Measurements from ENCODE around the gene SLC30A1. TPM values are rescaled to one million over a fixed set of nuclear protein-coding genes. Genes with fewer than 3 reads are reported as not detected.

SLC30A1 gene
- polyA plus RNA-seq, 1 donor from 2014 or later: 2.5 TPM

DNA sequence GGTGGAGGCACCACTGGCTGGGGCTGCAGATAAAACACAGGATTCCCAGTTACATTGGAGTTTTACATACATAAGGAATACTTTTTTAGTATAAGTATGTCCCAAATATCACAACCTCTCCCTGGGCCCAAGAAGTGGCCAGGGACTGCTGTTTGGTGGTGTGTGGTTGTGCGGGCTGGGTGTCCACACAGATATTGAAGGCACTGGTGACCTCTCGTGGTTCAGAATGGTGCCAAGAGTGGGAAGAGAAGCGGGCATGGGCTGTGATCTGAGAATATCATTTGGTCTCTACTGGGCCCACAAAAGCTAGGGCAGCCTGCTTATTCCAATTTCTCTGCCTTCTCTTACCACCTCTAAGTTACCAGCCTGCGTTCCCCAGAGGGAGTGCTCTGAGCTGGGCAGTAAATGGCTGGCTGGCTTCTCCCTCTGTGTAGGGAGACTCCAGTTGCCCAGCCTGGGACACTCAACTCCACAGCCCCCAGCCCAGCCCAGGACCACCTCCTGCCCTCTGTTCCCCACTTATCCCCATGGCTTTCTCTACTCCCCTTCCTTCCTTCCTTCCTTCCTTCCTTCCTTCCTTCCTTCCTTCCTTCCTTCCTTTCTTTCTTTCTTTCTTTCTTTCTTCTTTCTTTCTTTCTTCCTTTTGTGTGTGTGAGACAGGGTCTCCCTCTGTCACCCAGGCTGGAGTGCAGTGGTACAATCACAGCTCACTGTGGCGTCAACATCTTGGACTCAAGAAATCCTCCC lies 44.2 kb downstream of the SLC30A1 start:
- Mint-ChIP-seq H3K27ac (no peak overlapping the region), H3K36me3 (no peaks in the 10 kb centered on the region), H3K4me3 (no peak overlapping the region), H3K27me3 (no peaks in the 10 kb centered on the region), H3K4me1 (no peaks in the 10 kb centered on the region), H3K9me3 (no peaks in the 10 kb centered on the region)

DNA sequence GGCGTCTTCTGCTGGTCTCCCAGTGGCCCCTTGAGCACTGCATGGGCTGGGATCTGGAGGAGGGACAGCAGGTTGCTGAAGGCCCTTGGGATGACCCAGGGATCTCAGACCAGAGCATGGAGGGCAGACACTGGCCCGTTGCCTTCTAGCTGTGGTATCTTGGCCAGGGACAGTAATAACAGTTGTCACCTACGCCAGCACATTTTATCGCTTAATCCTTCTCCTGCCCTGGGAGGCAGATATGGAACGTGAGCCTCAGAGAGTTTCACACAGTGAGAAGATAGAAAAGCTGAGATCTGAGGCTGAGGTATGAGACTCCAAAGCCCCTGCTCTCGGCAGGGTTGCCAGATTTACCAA lies 46.9 kb downstream of the SLC30A1 start:
- Mint-ChIP-seq H3K4me3 (no peak overlapping the region), H3K4me1 (peaks cover 3 to 12% (median 9%) of the 10 kb centered on the region in 3 donors), H3K9me3 (no peaks in the 10 kb centered on the region), H3K27ac (no peak overlapping the region), H3K36me3 (no peaks in the 10 kb centered on the region), H3K27me3 (peaks cover 2% of the 10 kb centered on the region)

DNA sequence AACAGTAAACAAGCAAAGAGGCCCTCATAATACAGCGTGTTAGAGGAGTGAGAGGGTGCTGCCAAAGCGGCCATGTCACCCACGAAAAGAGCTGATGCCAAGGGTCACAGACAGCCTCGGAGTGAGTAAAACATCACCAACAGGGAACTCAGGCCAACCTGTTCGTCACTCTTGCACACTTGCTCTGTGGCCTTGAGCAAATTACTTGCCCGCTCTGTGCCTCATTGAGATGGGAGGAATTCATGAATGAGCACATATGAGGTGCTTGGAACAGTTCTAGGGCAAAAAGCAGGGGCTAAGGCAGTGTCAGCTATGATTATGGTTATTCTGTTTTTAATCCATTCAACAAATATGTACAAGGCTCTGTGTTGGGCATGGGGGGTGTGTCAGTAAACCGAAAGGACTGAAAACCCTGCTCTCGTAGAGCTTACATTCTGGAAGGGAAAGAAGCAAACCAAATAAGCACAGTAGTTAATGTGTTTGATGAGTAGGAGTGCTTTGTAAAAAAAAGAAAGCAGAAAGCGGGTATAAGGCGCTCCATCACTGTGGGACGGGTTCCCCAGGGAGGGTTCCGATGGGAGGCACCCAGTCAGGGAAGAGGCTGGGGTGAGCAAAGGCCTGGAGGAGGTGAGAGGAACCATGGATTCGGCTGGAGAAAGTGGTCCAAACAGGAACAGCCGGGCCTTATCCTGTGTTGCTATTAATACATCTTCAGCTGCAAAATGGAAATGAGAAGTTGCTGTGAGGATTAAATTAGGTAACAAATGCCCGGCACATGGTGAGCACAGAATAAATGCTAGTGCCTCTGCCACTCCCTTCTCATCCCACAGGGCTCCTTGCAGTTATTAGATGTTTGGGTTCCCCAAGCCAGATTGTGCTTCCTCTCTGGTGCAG lies 47.5 kb downstream of the SLC30A1 start:
- H3K4me3 Mint-ChIP-seq: no peak overlapping the region
- H3K36me3 Mint-ChIP-seq: no peaks in the 10 kb centered on the region
- peaks cover 6 to 16% (median 10%) of the 10 kb centered on the region in 3 donors for H3K4me1 Mint-ChIP-seq
- H3K9me3 Mint-ChIP-seq: no peaks in the 10 kb centered on the region
- peaks cover 2% of the 10 kb centered on the region for H3K27me3 Mint-ChIP-seq
- H3K27ac Mint-ChIP-seq: peak overlapping the region in 2 of 3 donors; percentile 14 to 17

DNA sequence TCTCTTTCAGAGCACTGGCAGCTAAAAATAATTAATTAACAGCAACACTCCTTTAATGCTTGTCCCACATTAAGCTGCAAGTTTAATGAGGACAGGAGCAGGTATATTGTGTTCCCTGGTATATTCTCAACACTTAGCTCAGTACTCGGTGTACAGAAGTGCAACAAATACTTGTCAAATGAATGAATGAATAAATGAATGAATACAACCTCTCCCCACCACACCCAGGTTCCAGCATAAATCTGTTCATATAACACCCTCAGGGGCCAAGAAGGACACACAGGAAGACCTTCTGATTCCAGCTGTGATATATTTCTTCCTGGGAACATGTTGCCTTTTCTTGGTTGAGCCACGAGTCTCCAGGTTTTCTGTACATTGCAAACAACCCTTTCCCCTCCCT lies 48.9 kb downstream of the SLC30A1 start:
- Mint-ChIP-seq H3K4me1 (peaks cover 9 to 18% (median 10%) of the 10 kb centered on the region in 3 donors), H3K27me3 (peaks cover 2% of the 10 kb centered on the region), H3K9me3 (no peaks in the 10 kb centered on the region), H3K36me3 (peaks cover 2% of the 10 kb centered on the region), H3K27ac (no peak overlapping the region), H3K4me3 (no peak overlapping the region)

DNA sequence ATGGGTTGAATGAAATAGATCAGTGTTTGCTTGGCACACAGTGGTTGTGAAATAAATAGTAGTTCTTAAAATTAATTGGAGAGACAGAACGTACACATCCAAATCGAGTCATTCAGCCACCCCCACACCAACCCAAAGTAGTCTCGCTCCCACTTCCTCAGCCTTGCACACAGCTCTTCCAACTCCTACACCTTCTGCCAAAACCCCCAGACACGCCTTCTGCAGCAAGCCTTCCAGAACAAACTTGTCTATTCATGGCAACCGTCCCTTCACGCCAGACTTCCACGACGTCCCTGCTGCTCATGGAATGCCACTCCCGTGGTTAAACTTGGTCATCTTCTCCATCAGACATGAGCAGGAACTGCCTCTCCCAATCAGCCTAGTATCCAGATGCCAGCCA lies 49.5 kb downstream of the SLC30A1 start:
- peaks cover 2% of the 10 kb centered on the region for H3K36me3 Mint-ChIP-seq
- H3K4me3 Mint-ChIP-seq: no peak overlapping the region
- no peaks in the 10 kb centered on the region for H3K9me3 Mint-ChIP-seq
- H3K27ac Mint-ChIP-seq: no peak overlapping the region
- H3K4me1 Mint-ChIP-seq: peaks cover 9 to 18% (median 10%) of the 10 kb centered on the region in 3 donors
- H3K27me3 Mint-ChIP-seq: peaks cover 2% of the 10 kb centered on the region

DNA sequence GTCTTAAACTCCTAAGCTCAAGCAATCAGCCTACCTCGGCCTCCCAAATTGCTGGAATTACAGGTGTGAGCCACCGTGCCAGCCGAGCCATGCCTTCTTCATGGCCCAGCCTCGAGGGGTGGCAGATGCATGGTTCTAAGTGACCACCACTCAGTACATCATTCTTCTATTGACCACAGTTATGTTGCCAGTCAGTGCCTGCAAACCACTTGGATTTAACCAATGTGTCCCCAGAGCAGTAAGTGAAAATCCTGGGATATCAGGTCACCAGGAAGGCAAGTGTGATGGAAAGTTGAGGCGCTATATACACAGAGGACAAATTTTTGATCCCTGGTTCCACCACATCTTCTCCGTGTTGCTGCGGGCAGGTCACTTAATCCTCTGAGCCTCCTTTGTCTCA lies 50.0 kb downstream of the SLC30A1 start:
- H3K27ac Mint-ChIP-seq: no peak overlapping the region
- peaks cover 2% of the 10 kb centered on the region for H3K27me3 Mint-ChIP-seq
- no peaks in the 10 kb centered on the region for H3K9me3 Mint-ChIP-seq
- peaks cover 9 to 18% (median 10%) of the 10 kb centered on the region in 3 donors for H3K4me1 Mint-ChIP-seq
- H3K4me3 Mint-ChIP-seq: peak overlapping the region in 1 of 4 donors; percentile 23
- H3K36me3 Mint-ChIP-seq: peaks cover 2% of the 10 kb centered on the region

DNA sequence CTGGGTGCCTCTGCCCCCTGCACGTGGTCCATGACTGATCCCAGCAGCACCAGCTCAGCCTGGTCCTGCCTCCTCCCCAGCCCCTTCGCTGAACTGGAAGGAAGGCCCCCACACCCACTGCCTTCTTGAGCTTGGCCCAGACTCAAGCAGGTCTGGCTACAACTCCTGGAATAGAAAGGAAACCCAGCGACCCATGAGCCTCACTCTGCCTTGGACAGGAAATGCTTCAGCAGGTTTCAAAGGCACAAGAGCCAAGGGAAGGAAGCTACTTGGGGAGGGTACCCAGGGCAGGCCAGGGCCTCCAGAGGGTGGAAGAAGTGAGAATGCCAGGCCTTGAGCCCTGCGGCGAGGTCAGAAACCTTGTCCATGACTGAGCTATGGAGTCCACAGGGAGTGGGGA lies 51.1 kb downstream of the SLC30A1 start:
- Mint-ChIP-seq H3K27me3 (peaks cover 2% of the 10 kb centered on the region), H3K27ac (no peak overlapping the region)

DNA sequence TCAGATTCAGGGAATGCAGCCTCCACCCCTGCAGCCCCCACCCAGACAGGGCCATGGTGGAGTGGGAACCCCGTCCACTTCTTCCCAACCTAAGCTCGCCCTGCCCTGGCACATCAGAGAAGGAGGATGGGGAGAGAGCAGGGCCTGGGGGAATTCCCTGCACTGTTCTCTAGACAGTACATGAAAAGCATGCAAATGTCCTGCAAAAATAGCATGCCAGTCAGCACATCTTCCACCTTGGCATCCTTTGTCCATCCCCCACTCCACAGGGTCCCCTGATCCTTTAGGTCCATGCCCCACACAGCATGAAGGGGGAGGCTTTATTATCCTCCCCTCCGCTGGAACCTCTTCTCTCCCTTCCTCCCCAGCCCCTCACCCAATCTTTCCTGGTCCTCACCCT lies 52.0 kb downstream of the SLC30A1 start:
- H3K4me1 Mint-ChIP-seq: peaks cover 9 to 18% (median 10%) of the 10 kb centered on the region in 3 donors
- H3K9me3 Mint-ChIP-seq: no peaks in the 10 kb centered on the region
- peak overlapping the region in 1 of 3 donors; percentile 75 for H3K27ac Mint-ChIP-seq
- H3K36me3 Mint-ChIP-seq: peaks cover 4% of the 10 kb centered on the region
- H3K27me3 Mint-ChIP-seq: peaks cover 2% of the 10 kb centered on the region
- H3K4me3 Mint-ChIP-seq: peak overlapping the region in 1 of 4 donors; percentile 76

More for the DNA sequence above, 51.1 kb downstream of the SLC30A1 start:
- Mint-ChIP-seq H3K36me3 (peaks cover 4% of the 10 kb centered on the region), H3K4me1 (peaks cover 9 to 18% (median 10%) of the 10 kb centered on the region in 3 donors), H3K4me3 (no peak overlapping the region), H3K9me3 (no peaks in the 10 kb centered on the region)

DNA sequence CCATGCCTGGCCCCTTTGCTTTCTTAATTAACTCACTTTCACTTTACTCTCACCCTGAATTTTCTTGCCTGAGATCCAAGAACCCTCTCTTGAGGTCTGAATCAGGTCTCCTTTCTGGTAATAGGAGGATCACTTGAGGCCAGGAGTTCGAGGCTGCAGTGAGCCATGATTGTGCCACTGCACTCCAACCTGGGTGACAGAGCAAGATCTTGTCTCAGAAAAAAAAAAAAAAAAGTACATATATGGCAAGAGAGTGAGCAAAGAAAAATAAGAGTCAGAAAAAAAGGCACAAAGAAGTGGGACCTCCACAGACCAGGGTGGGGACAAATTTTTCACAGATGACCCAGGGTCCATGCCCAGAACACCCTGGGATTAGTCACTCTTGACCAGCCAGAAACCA lies 52.9 kb downstream of the SLC30A1 start:
- Mint-ChIP-seq H3K9me3 (no peaks in the 10 kb centered on the region), H3K27ac (no peak overlapping the region), H3K4me3 (no peak overlapping the region), H3K36me3 (peaks cover 4% of the 10 kb centered on the region), H3K27me3 (peaks cover 2% of the 10 kb centered on the region), H3K4me1 (peaks cover 9 to 18% (median 10%) of the 10 kb centered on the region in 3 donors)

DNA sequence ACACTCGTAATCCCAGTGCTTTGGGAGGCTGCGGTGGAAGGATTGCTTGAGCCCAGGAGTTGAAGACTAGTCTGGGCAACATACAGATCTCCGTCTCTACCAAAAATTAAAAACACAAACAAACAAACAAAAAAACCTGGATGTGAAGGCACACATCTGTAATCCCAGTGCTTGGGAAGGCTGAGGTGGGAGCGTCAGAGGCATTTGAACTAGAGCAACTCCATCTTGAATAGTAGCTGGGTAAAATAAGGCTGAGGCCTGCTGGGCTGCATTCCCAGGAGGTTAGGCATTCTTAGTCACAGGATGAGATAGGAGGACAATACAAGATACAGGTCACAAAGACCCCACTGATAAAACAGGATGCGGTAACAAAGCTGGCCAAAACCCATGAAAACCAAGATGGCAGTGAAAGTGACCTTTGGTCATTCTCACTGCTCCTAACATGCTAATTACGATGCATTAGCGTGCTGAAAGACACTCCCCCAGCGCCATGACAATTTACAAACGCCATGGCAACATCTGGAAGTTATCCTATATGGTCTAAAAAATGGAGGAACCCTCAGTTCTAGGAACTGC lies 53.8 kb downstream of the SLC30A1 start:
- Mint-ChIP-seq H3K4me3 (no peak overlapping the region), H3K9me3 (no peaks in the 10 kb centered on the region), H3K4me1 (peaks cover 10 to 18% (median 12%) of the 10 kb centered on the region in 3 donors), H3K27ac (peak overlapping the region in 1 of 3 donors; percentile 4), H3K27me3 (peaks cover 2% of the 10 kb centered on the region), H3K36me3 (peaks cover 4% of the 10 kb centered on the region)

DNA sequence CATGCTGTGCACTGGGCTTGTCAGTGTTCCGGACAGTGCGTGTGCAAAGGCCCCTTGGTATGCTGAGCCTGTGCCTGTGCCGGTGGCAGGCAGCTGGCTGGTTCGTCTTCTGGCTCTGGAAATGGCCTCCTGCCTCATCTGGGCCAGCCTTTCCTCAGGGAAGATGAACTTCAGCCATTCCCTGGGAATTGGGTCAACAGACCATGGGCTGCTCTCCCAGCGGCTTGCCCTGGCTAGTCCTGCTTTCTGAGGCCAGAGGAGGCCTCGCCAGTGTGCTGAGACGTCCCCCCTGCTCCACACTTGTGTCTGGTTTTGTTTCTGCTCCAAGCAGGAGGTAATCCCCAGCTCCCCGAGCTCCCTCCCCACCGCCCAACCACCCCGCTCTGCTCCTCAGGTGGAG lies 54.4 kb downstream of the SLC30A1 start:
- Mint-ChIP-seq H3K27me3 (peaks cover 2% of the 10 kb centered on the region), H3K4me1 (peaks cover 10 to 22% (median 12%) of the 10 kb centered on the region in 3 donors), H3K4me3 (no peak overlapping the region), H3K9me3 (no peaks in the 10 kb centered on the region), H3K27ac (no peak overlapping the region), H3K36me3 (peaks cover 4% of the 10 kb centered on the region)

DNA sequence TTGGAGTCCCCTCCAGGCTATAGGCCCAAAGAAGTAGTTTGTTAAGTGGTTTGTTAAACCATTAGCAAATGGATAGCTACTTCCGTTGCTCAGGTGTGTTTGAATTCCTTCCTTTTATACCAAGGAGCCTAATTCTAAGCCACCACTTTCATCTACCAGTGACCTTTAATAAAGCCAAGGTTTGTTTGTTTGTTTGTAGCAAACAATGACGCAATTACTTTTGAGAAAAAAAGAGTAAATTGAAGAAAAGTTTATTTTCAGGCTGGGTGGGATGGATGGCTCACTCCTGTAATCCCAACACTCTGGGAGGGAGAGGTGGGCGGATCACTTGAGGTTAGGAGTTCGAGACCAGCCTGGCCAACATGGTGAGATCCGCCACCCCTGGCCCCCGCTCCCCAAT lies 56.2 kb downstream of the SLC30A1 start:
- peaks cover 16 to 33% (median 22%) of the 10 kb centered on the region in 3 donors for H3K4me1 Mint-ChIP-seq
- no peaks in the 10 kb centered on the region for H3K9me3 Mint-ChIP-seq
- no peak overlapping the region for H3K4me3 Mint-ChIP-seq
- H3K27me3 Mint-ChIP-seq: no peaks in the 10 kb centered on the region
- H3K36me3 Mint-ChIP-seq: peaks cover 4% of the 10 kb centered on the region
- no peak overlapping the region for H3K27ac Mint-ChIP-seq
